ENCODE data around the gene PRPF40B.

The PRPF40B gene

DNA sequence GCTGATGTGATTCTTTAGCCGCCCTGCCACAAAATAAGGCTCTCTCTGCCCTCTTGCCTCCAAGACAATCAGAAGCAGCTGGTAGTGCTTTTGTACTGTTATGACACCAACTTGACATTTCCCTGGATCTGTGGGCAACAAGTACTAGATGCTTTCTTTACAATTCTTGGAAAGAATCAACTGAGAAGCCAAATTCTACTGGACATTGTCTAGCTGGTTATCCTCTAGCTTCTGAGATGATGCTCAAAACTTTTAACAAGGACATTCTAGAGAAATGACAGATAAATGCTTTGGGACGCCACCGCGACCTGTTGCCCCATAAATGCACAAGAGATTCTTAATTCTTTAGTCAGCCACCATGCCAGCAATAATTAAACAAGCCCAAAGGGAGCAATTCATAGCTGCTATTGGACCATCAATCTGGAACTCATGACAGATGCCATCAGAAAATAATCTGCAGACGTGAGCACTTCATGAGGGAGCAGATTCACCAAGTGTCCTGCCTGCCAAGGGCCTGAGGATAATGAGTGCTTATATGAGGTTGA is 61.0 kb downstream of the PRPF40B start:
- DNase-seq (ENCODE audit: low read depth) = no peak

DNA sequence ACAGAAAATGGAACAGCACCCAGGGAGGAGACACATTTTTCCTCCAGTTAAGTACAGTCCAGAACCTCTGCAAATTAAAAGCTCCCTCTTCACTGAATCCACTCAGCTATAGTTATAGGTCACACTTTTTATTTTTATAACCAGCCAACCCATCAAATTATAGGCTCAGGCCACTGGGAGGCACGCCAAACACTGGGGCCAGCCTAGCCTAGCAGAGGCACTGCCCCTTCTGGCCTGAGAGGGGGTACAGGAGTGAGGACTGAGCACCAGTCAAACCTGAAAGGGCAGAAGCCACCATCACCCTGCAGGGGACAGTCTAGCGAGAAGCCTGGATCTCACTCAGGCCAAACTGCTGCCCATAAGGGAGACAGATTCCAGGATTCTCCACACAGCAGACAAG is 64.6 kb downstream of the PRPF40B start:
- DNase-seq (ENCODE audit: low read depth) = no peak

DNA sequence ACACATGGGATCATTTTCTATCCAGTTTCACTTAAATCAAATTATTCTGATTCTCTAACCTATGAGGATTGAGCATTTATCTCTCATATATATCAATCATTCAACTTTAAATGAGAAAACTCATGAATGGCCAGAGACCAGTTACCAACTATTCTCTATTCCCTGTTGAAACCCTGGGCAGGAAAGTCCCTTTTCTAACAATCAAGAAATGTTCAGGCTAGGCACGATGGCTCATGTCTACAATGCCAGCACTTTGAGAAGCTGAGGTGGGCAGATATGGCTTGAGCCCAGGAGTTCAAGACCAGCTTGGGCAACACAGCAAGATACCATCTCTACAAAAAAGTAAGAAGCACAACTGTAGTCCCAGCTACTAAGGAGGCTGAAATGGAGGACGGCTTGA is 65.9 kb downstream of the PRPF40B start:
- no peak for DNase-seq (ENCODE audit: low read depth)

DNA sequence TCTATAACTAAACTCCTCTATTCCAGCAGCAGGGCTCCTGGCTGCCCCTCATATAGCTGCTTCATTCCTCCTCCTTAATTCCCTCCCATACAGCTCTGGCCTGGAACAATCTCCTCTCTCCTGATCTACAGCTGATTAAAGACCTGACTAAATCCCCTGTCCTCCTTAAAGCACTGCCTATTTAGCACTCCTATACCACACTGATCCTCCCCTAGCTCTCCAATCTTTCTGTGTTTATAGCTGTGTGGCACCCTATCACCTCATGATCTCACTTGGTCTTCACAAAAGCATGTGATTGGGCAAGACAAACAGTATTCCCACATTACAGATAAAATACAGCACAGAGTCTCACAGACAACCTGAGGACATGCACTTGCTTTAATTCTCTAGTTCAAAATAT is 66.4 kb downstream of the PRPF40B start:
- DNase-seq (ENCODE audit: low read depth) = no peak

- DNase-seq (ENCODE audit: low read depth) = no peak
Observed at GRCh38 chr12:49692851-49693250, 69.5 kb downstream of the PRPF40B start.

GRCh38 chr12:49693931-49694444 is 70.6 kb downstream of the PRPF40B start:
- DNase-seq (ENCODE audit: low read depth) = no peak

Measured in stimulated activated CD8-positive, alpha-beta memory T cell treated with anti-CD3 and anti-CD28 coated beads, Interleukin-15, amount 100 ng/mL, for 1 hour (primary cell).